GM12878 (cell line): Measurements from ENCODE around the gene TOM1L2. TPM values are rescaled to one million over a fixed set of nuclear protein-coding genes. Genes with fewer than 3 reads are reported as not detected.

Experiments used
- ATAC-seq: fragments of 200-7000 bp; cut with Tn5 transposase; 3 replicates; pipeline ENCODE4 v1.9.1; 2020; ENCODE audit warnings: mild to moderate bottlenecking, moderate library complexity
- BruUV-seq: library from RNA; stranded (reverse); fragments of 400-500 nt; replicated peaks from 2 replicates; lab custom pipeline; 2021; lab: Mats Ljungman, UMichigan
- CTCF ChIA-PET: fragments of 300-600 bp; sonication (Branson Sonifier 250); formaldehyde crosslinking; extraction: SDS; loops from one replicate; lab custom pipeline; 2021; ENCODE audit warnings: inconsistent platforms; lab: Yijun Ruan, JAX
- POLR2A ChIA-PET: fragments of 350-600 bp; formaldehyde crosslinking; extraction: SDS; loops from one replicate; lab custom pipeline; 2021; ENCODE audit warnings: inconsistent platforms; lab: Charles Lee
- RAD21 ChIA-PET: fragments of 300-600 bp; sonication (Branson Sonifier 250); formaldehyde crosslinking; loops from one replicate; lab custom pipeline; 2023; ENCODE audit warnings: antibody characterized with exemption; ENCODE audit not compliant: unreplicated experiment; lab: Charles Lee
- SMC1A ChIA-PET: fragments of 300-600 bp; sonication (Branson Sonifier 250); formaldehyde crosslinking; loops from one replicate; lab custom pipeline; 2023; ENCODE audit not compliant: unreplicated experiment, uncharacterized antibody; lab: Charles Lee
- DNase-seq: peaks from one replicate; pipeline ENCODE4 v3.0.0-alpha.2; 2011; ENCODE audit warnings: low read depth, low spot score
- FAIRE-seq: peaks from 3 replicates; lab custom pipeline; 2011; peaks lifted over from hg19 to GRCh38; lab: Jason Lieb, UNC
- H2AFZ ChIP-seq: 2 replicates; pipeline ENCODE4 v1.6.0; 2011; ENCODE audit warnings: low read depth, low read length, control low read depth; ENCODE audit not compliant: control insufficient read depth
- H3K27ac ChIP-seq: 2 replicates; pipeline ENCODE4 v1.5.1; 2011; ENCODE audit warnings: control low read depth; ENCODE audit not compliant: control insufficient read depth, insufficient read depth
- H3K27me3 ChIP-seq, 2 experiments: replicated peaks in 1 of 2; 2 replicates each; pipeline versions ENCODE4 v1.6.0 to v1.6.1; 2011; ENCODE audit warnings: low read length in 1 of 2; ENCODE audit not compliant: control insufficient read depth in 2 of 2, insufficient read depth in 2 of 2
- H3K36me3 ChIP-seq, 2 experiments: 2 replicates each; pipeline ENCODE4 v1.5.1; 2011; ENCODE audit warnings: low read length in 1 of 2; ENCODE audit not compliant: control insufficient read depth in 2 of 2, insufficient read depth in 2 of 2
- H3K4me1 ChIP-seq: 2 replicates; pipeline ENCODE4 v1.6.1; 2011; ENCODE audit warnings: mild to moderate bottlenecking, low read length, moderate library complexity, mixed read lengths; ENCODE audit not compliant: control insufficient read depth, insufficient read depth
- H3K4me2 ChIP-seq: 2 replicates; pipeline ENCODE4 v1.6.0; 2011; ENCODE audit warnings: control low read depth; ENCODE audit not compliant: control insufficient read depth, insufficient read depth
- H3K4me3 ChIP-seq: fragments of 200-600 bp; sonication (generic); 2 replicates; pipeline ENCODE4 v1.5.1; 2016
- H3K79me2 ChIP-seq: 2 replicates; pipeline ENCODE4 v1.6.0; 2011; ENCODE audit warnings: low read length; ENCODE audit not compliant: control insufficient read depth, insufficient read depth
- H3K9ac ChIP-seq: 2 replicates; pipeline ENCODE4 v1.8.0; 2011; ENCODE audit warnings: low read length, control low read depth, mixed read lengths; ENCODE audit not compliant: control insufficient read depth, insufficient read depth
- H3K9me3 ChIP-seq: replicated peaks from 3 replicates; pipeline ENCODE4 v1.5.1; 2011; ENCODE audit warnings: mild to moderate bottlenecking, low read length; ENCODE audit not compliant: control insufficient read depth, insufficient read depth
- H4K20me1 ChIP-seq: 2 replicates; pipeline ENCODE4 v1.6.0; 2011; ENCODE audit not compliant: control insufficient read depth, insufficient read depth
- ASH2L ChIP-seq: fragments of 300-600, 200-600 bp; sonication (generic); IDR thresholded peaks from 2 replicates; pipeline ENCODE4 v1.6.1; 2017; ENCODE audit warnings: low read depth, mild to moderate bottlenecking, borderline replicate concordance
- ATF7 ChIP-seq: fragments of 450-650 bp; IDR thresholded peaks from 2 replicates; pipeline ENCODE4 v1.6.1; 2016; ENCODE audit warnings: low read depth, mild to moderate bottlenecking
- BHLHE40 ChIP-seq, 2 experiments: fragments of 450-650 bp in 1 of 2; IDR thresholded peaks; 2 replicates each; pipeline ENCODE4 v1.6.1; 2011 to 2017; ENCODE audit warnings: low read depth in 2 of 2, borderline replicate concordance in 1 of 2, improper control_type of control experiment in 1 of 2, low read length in 1 of 2, mild to moderate bottlenecking in 1 of 2
- EZH2 ChIP-seq: IDR thresholded peaks from 2 replicates; pipeline ENCODE4 v1.6.1; 2012; ENCODE audit warnings: low read depth, mild to moderate bottlenecking, control low read depth, inconsistent platforms, low read length, borderline replicate concordance; ENCODE audit not compliant: control insufficient read depth
- KDM1A ChIP-seq: fragments of 200-600 bp; sonication (generic); IDR thresholded peaks from 2 replicates; pipeline ENCODE4 v1.6.1; 2016; ENCODE audit warnings: borderline replicate concordance
- MEF2A ChIP-seq: IDR thresholded peaks from 2 replicates; pipeline ENCODE4 v1.6.1; 2011; ENCODE audit warnings: low read depth, mild to moderate bottlenecking, low read length, moderate library complexity; ENCODE audit not compliant: insufficient read depth
- MTA3 ChIP-seq: IDR thresholded peaks from 2 replicates; pipeline ENCODE4 v1.6.1; 2012; ENCODE audit warnings: low read length, inconsistent platforms, borderline replicate concordance
- RAD51 ChIP-seq: fragments of 450-650 bp; IDR thresholded peaks from 2 replicates; pipeline ENCODE4 v1.6.1; 2016; ENCODE audit warnings: moderate library complexity, mild to moderate bottlenecking, inconsistent platforms
- RFX5 ChIP-seq: IDR thresholded peaks from 2 replicates; pipeline ENCODE4 v1.6.1; 2011; ENCODE audit warnings: low read depth, low read length, improper control_type of control experiment
- SIX5 ChIP-seq: IDR thresholded peaks from 2 replicates; pipeline ENCODE4 v1.6.1; 2011; ENCODE audit warnings: mild to moderate bottlenecking, low read depth, low read length, moderate library complexity; ENCODE audit not compliant: severe bottlenecking
- SPI1 ChIP-seq: IDR thresholded peaks from 2 replicates; pipeline ENCODE4 v1.6.1; 2011; ENCODE audit warnings: low read depth, mild to moderate bottlenecking, low read length, moderate library complexity, borderline replicate concordance; ENCODE audit not compliant: insufficient read depth
- STAT3 ChIP-seq: IDR thresholded peaks from 2 replicates; pipeline ENCODE4 v1.6.1; 2011; ENCODE audit warnings: low read depth, low read length, improper control_type of control experiment
- TAF1 ChIP-seq: IDR thresholded peaks from 2 replicates; pipeline ENCODE4 v1.6.1; 2011; ENCODE audit warnings: mild to moderate bottlenecking, low read depth, low read length, borderline replicate concordance
- TCF3 ChIP-seq: IDR thresholded peaks from 2 replicates; pipeline ENCODE4 v1.6.1; 2012; ENCODE audit warnings: low read depth, mild to moderate bottlenecking, low read length, borderline replicate concordance; ENCODE audit not compliant: insufficient read depth
- YY1 ChIP-seq: IDR thresholded peaks from 2 replicates; pipeline ENCODE4 v1.6.1; 2011; ENCODE audit warnings: low read depth, mild to moderate bottlenecking, low read length
- ZSCAN29 ChIP-seq: fragments of 450-650 bp; IDR thresholded peaks from 2 replicates; pipeline ENCODE4 v1.6.1; 2017; ENCODE audit warnings: mild to moderate bottlenecking, moderate library complexity
- WGBS: methylation state at CpG from one replicate; pipeline ENCODE4 v1.1.6; 2016; ENCODE audit warnings: low lambda C conversion rate; ENCODE audit not compliant: insufficient replicate concordance, insufficient coverage; ENCODE audit errors: missing lambda C conversion rate; 5-methylcytosine and 5-hydroxymethylcytosine counted together
- in situ Hi-C: fragments of 300-500 bp; cut with MboI; formaldehyde crosslinking; loops from 9 replicates; pipeline ENCODE4 v1.14.3; 2018; ENCODE audit warnings: mixed read lengths
- intact Hi-C: fragments of 100-400 bp; cut with micrococcal nuclease; formaldehyde crosslinking; loops from one replicate; pipeline ENCODE4 v1.14.2; 2022; ENCODE audit not compliant: unreplicated experiment
- polyA plus RNA-seq, 11 experiments: library from polyadenylated mRNA; depleted of rRNA in 4 of 11; unstranded in 6 of 11; stranded (reverse) in 5 of 11; fragments of >200 nt; fragmentation: Nextera tagmentation in 4 of 11; fragmentation: Illumina TruSeq in 1 of 11; extraction: Ambion mirVana in 4 of 11; extraction: Trizol in 1 of 11; gene quantifications; 1 replicate in 1 of 11; 2 replicates in 10 of 11; pipeline versions ENCODE4 v1.2.1 to v1.2.3, GENCODE V29; 2011 to 2016; ENCODE audit warnings: inconsistent platforms in 2 of 11, missing spikeins in 2 of 11, low read depth in 1 of 11
- total RNA-seq, 4 experiments: library from RNA; depleted of rRNA in 3 of 4; stranded (reverse); fragments of >200 nt in 3 of 4; fragmentation: Illumina TruSeq in 1 of 4; extraction: Trizol in 1 of 4; gene quantifications; 2 replicates each; pipeline versions ENCODE4 v1.2.1 to v1.2.3, GENCODE V29; 2013 to 2021
- TF ChIP-seq, protein P1 (sequence below): fragments of 450-650 bp; IDR thresholded peaks from 2 replicates; pipeline ENCODE4 v1.6.1; 2017; ENCODE audit warnings: mild to moderate bottlenecking
- TF ChIP-seq, protein P2 (sequence below): fragments of 450-650 bp; IDR thresholded peaks from 2 replicates; pipeline ENCODE4 v1.6.1; 2016; ENCODE audit warnings: mild to moderate bottlenecking
- TF ChIP-seq, protein P3 (sequence below), 3 experiments: IDR thresholded peaks in 2 of 3; conservative IDR thresholded peaks in 1 of 3; 2 replicates each; pipeline ENCODE4 v1.5.1; 2011; ENCODE audit warnings: low read depth in 3 of 3, low read length in 3 of 3, mild to moderate bottlenecking in 3 of 3, control low read depth in 2 of 3, moderate library complexity in 2 of 3, inconsistent platforms in 1 of 3, mixed read lengths in 1 of 3; ENCODE audit not compliant: control insufficient read depth in 2 of 3, insufficient read depth in 1 of 3; ENCODE audit errors: extremely low read depth in 1 of 3

Gene TOM1L2
- total and polyA plus RNA-seq, 10 of the 15 experiments (the other 5 are each of a cell fraction or from before 2014, with no cell fraction given) = 0.19 to 19.2 (median 8.1) TPM

DNA sequence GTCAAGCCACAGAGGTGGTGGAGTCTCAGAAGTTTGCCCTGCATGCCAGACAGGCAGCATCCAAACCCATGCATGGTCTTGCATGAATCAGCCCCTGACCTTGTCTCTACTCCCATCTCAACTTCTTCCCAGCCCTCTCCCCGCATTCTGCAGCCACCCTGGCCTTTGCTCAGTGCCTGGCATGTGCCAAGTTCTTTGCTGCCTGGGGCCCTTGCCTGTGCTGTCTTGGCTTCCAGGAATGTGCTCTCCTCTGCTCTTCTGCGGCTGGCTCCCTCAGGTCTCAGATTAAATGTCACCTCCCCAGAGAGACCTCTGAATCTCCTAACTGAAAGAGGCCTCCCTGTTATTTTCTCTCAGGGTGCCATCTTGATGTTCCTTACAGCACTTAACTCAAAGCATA lies 18.1 kb upstream of the TOM1L2 start:
- POLR2A ChIA-PET = no interaction called here
- no peak for FAIRE-seq
- Histone ChIP-seq H3K9me3 (no peaks in the 10 kb centered on the region), H3K4me2 (no peak overlapping the region), H2AFZ (no peak overlapping the region), H3K9ac (no peak overlapping the region), H4K20me1 (no peaks in the 10 kb centered on the region), H3K27me3 (no peaks in the 10 kb centered on the region; a peak in 1 of 4 replicates), H3K4me3 (no peak overlapping the region), H3K79me2 (no peaks in the 10 kb centered on the region), H3K36me3 (no peaks in the 10 kb centered on the region), H3K4me1 (no peaks in the 10 kb centered on the region; the same call in 1 of the 2 replicates), H3K27ac (no peak overlapping the region)
- intact Hi-C loops (no loop called here), in situ Hi-C loops (no loop called here)
- WGBS = 23% methylated on average over 2 of the region's 2 CpGs
- RAD21 ChIA-PET = no interaction called here
- no peak for DNase-seq
- BruUV-seq = no TSS peak
- CTCF ChIA-PET = interaction anchor here (1.4 kb wide), 1 partner anchor 71 kb away, joined by 3 read pairs; no protein-coding TSS in a partner anchor
- SMC1A ChIA-PET = no interaction called here
- ATAC-seq = no peak
- no peak for TF ChIP-seq SIX5
- TF ChIP-seq ATF7 = no peak
- TF ChIP-seq ZSCAN29 = no peak
- no peak for TF ChIP-seq TCF3
- no peak for TF ChIP-seq BHLHE40 (IDR thresholded peaks at IDR 0.05; ENCODE audit: borderline replicate concordance in 1 of 2, low read depth in 2 of 2, low read length in 1 of 2)
- no peak for TF ChIP-seq TAF1
- TF ChIP-seq MEF2A = no peak
- TF ChIP-seq ASH2L = no peak
- no peak for TF ChIP-seq RFX5
- no peak for TF ChIP-seq SPI1
- no peak for TF ChIP-seq STAT3
- no peak for TF ChIP-seq RAD51
- TF ChIP-seq, protein P1, sequence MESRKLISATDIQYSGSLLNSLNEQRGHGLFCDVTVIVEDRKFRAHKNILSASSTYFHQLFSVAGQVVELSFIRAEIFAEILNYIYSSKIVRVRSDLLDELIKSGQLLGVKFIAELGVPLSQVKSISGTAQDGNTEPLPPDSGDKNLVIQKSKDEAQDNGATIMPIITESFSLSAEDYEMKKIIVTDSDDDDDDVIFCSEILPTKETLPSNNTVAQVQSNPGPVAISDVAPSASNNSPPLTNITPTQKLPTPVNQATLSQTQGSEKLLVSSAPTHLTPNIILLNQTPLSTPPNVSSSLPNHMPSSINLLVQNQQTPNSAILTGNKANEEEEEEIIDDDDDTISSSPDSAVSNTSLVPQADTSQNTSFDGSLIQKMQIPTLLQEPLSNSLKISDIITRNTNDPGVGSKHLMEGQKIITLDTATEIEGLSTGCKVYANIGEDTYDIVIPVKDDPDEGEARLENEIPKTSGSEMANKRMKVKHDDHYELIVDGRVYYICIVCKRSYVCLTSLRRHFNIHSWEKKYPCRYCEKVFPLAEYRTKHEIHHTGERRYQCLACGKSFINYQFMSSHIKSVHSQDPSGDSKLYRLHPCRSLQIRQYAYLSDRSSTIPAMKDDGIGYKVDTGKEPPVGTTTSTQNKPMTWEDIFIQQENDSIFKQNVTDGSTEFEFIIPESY = no peak
- TF ChIP-seq MTA3 = no peak
- TF ChIP-seq, protein P2, sequence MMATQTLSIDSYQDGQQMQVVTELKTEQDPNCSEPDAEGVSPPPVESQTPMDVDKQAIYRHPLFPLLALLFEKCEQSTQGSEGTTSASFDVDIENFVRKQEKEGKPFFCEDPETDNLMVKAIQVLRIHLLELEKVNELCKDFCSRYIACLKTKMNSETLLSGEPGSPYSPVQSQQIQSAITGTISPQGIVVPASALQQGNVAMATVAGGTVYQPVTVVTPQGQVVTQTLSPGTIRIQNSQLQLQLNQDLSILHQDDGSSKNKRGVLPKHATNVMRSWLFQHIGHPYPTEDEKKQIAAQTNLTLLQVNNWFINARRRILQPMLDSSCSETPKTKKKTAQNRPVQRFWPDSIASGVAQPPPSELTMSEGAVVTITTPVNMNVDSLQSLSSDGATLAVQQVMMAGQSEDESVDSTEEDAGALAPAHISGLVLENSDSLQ = no peak
- TF ChIP-seq EZH2 = no peak
- no peak for TF ChIP-seq YY1
- TF ChIP-seq, protein P3, sequence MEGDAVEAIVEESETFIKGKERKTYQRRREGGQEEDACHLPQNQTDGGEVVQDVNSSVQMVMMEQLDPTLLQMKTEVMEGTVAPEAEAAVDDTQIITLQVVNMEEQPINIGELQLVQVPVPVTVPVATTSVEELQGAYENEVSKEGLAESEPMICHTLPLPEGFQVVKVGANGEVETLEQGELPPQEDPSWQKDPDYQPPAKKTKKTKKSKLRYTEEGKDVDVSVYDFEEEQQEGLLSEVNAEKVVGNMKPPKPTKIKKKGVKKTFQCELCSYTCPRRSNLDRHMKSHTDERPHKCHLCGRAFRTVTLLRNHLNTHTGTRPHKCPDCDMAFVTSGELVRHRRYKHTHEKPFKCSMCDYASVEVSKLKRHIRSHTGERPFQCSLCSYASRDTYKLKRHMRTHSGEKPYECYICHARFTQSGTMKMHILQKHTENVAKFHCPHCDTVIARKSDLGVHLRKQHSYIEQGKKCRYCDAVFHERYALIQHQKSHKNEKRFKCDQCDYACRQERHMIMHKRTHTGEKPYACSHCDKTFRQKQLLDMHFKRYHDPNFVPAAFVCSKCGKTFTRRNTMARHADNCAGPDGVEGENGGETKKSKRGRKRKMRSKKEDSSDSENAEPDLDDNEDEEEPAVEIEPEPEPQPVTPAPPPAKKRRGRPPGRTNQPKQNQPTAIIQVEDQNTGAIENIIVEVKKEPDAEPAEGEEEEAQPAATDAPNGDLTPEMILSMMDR (IDR thresholded peaks at IDR 0.05 in 2 of 3, conservative IDR thresholded peaks at IDR 0.05 in 1 of 3; ENCODE audit: control insufficient read depth in 2 of 3, extremely low read depth in 1 of 3, insufficient read depth in 1 of 3, low read depth in 3 of 3, low read length in 3 of 3) = no peak
- no peak for TF ChIP-seq KDM1A
